HepG2 (cell line): ENCODE data around the gene AJM1. TPM values are rescaled to one million over a fixed set of nuclear protein-coding genes. Genes with fewer than 3 reads are reported as not detected.
A peak's percentile ranks its signal among the peaks of the same experiment; 100 is the strongest.

Source experiments
- ATAC-seq: fragments of 200-7000 bp; cut with Tn5 transposase; 3 replicates; pipeline ENCODE4 v1.9.1; 2020; ENCODE audit warnings: mild to moderate bottlenecking, moderate library complexity
- BruUV-seq: library from RNA; stranded (reverse); fragments of 400-500 nt; replicated peaks from 2 replicates; lab custom pipeline; 2021; lab: Mats Ljungman, UMichigan
- CTCF ChIA-PET: fragments of 300-600 bp; formaldehyde crosslinking; extraction: SDS; loops from one replicate; lab custom pipeline; 2021; ENCODE audit warnings: low total read pairs, inconsistent platforms, low intra/inter-chr PET ratio; lab: Yijun Ruan, JAX
- POLR2A ChIA-PET: fragments of 350-600 bp; sonication (Branson Sonifier 250); formaldehyde crosslinking; loops from one replicate; lab custom pipeline; 2020; ENCODE audit warnings: antibody characterized with exemption, inconsistent platforms; lab: Yijun Ruan, JAX
- DNase-seq: peaks from one replicate; pipeline ENCODE4 v3.0.0-alpha.2; 2015; ENCODE audit warnings: low spot score
- FAIRE-seq: peaks from 3 replicates; lab custom pipeline; 2011; peaks lifted over from hg19 to GRCh38; lab: Jason Lieb, UNC
- H2AFZ ChIP-seq: one replicate; pipeline ENCODE4 v1.6.1; 2011; ENCODE audit warnings: low read length, inconsistent platforms
- H3K27ac ChIP-seq: fragments of 300-600 bp; 3 replicates; pipeline ENCODE4 v1.8.0; 2011; ENCODE audit warnings: mixed run types, mild to moderate bottlenecking, mixed read lengths, low read length, inconsistent platforms; ENCODE audit not compliant: insufficient read depth; ENCODE audit errors: extremely low read length
- H3K27me3 ChIP-seq, 2 experiments: fragments of 200-600 bp in 1 of 2; 2 replicates in 1 of 2; 3 replicates in 1 of 2; pipeline versions ENCODE4 v1.6.0 to v1.8.0; 2011; ENCODE audit warnings: low read length in 2 of 2, mild to moderate bottlenecking in 2 of 2, moderate library complexity in 2 of 2, inconsistent platforms in 1 of 2; ENCODE audit not compliant: insufficient read depth in 2 of 2, control insufficient read depth in 1 of 2
- H3K36me3 ChIP-seq, 2 experiments: fragments of 200-600 bp in 1 of 2; replicated peaks in 1 of 2; 2 replicates in 1 of 2; 3 replicates in 1 of 2; pipeline versions ENCODE4 v1.5.1 to v1.8.0; 2011; ENCODE audit warnings: low read length in 2 of 2, inconsistent platforms in 1 of 2; ENCODE audit not compliant: insufficient read depth in 2 of 2, control insufficient read depth in 1 of 2
- H3K4me1 ChIP-seq: 2 replicates; pipeline ENCODE4 v1.5.1; 2012; ENCODE audit warnings: low read length, inconsistent platforms; ENCODE audit not compliant: insufficient read depth
- H3K4me2 ChIP-seq: 2 replicates; pipeline ENCODE4 v1.6.0; 2011; ENCODE audit warnings: low read depth, low read length, inconsistent platforms
- H3K4me3 ChIP-seq, 3 experiments: fragments of 200-600 bp in 1 of 3; sonication (generic), shearing (Covaris generic) in 1 of 3; replicated peaks in 1 of 3; 2 replicates each; pipeline ENCODE4 v1.5.1; 2011 to 2016; ENCODE audit warnings: low read length in 3 of 3, inconsistent platforms in 2 of 3, low read depth in 2 of 3, mild to moderate bottlenecking in 2 of 3, control low read depth in 1 of 3, mixed read lengths in 1 of 3; ENCODE audit not compliant: insufficient read depth in 1 of 3
- H3K79me2 ChIP-seq: one replicate; pipeline ENCODE4 v1.6.1; 2011; ENCODE audit warnings: low read length, inconsistent platforms; ENCODE audit not compliant: insufficient read depth
- H3K9ac ChIP-seq: 2 replicates; pipeline ENCODE4 v1.6.0; 2011; ENCODE audit warnings: mild to moderate bottlenecking, low read depth, low read length, inconsistent platforms; ENCODE audit not compliant: insufficient read depth
- H3K9me3 ChIP-seq: 2 replicates; pipeline ENCODE4 v1.5.1; 2012; ENCODE audit warnings: mild to moderate bottlenecking, low read length
- H4K20me1 ChIP-seq: 2 replicates; pipeline ENCODE4 v1.6.0; 2011; ENCODE audit warnings: inconsistent platforms, mild to moderate bottlenecking, low read length, moderate library complexity; ENCODE audit not compliant: insufficient read depth
- ATF1 ChIP-seq: IDR thresholded peaks from 2 replicates; pipeline ENCODE4 v1.6.1; 2016; ENCODE audit warnings: mild to moderate bottlenecking, control low read depth
- CREBL2 ChIP-seq: sonication (generic); formaldehyde crosslinking; IDR thresholded peaks from 2 replicates; pipeline ENCODE4 v1.8.1; 2023; ENCODE audit warnings: missing genetic modification reagents, mild to moderate bottlenecking, borderline replicate concordance
- DZIP1 ChIP-seq: sonication (generic); formaldehyde crosslinking; IDR thresholded peaks from 2 replicates; pipeline ENCODE4 v1.5.0; 2020; ENCODE audit warnings: mild to moderate bottlenecking, missing genetic modification reagents
- HDAC6 ChIP-seq: fragments of 200-600 bp; sonication (generic); IDR thresholded peaks from 2 replicates; pipeline ENCODE4 v1.7.0; 2017; ENCODE audit warnings: mild to moderate bottlenecking, antibody characterized with exemption, low read length, low read depth
- HNF4G ChIP-seq, 2 experiments: sonication (generic) in 1 of 2; formaldehyde crosslinking in 1 of 2; IDR thresholded peaks; 2 replicates each; pipeline versions ENCODE4 v1.4.0 to v1.6.1; 2011 to 2020; ENCODE audit warnings: borderline replicate concordance in 2 of 2, low read depth in 2 of 2, mild to moderate bottlenecking in 2 of 2, low read length in 1 of 2, missing genetic modification reagents in 1 of 2, moderate library complexity in 1 of 2
- HNRNPK ChIP-seq: fragments of 200-400 bp; formaldehyde crosslinking; IDR thresholded peaks from 2 replicates; pipeline ENCODE4 v1.6.1; 2018; ENCODE audit warnings: low read length, low read depth, moderate library complexity, mild to moderate bottlenecking; ENCODE audit not compliant: poor library complexity, severe bottlenecking
- KMT2B ChIP-seq: IDR thresholded peaks from 2 replicates; pipeline ENCODE4 v1.6.1; 2016; ENCODE audit warnings: missing genetic modification reagents, missing compliant biosample characterization
- MED1 ChIP-seq: sonication (generic); formaldehyde crosslinking; IDR thresholded peaks from 2 replicates; pipeline ENCODE4 v1.4.0; 2020; ENCODE audit warnings: missing genetic modification reagents
- PAXIP1 ChIP-seq: sonication (generic); formaldehyde crosslinking; conservative IDR thresholded peaks from 2 replicates; pipeline ENCODE4 v1.4.0; 2020; ENCODE audit warnings: mild to moderate bottlenecking, missing genetic modification reagents, moderate library complexity
- PHF8 ChIP-seq: sonication (generic); formaldehyde crosslinking; IDR thresholded peaks from 2 replicates; pipeline ENCODE4 v1.5.0; 2020; ENCODE audit warnings: missing genetic modification reagents
- RCOR2 ChIP-seq: IDR thresholded peaks from 2 replicates; pipeline ENCODE4 v1.6.1; 2016; ENCODE audit warnings: missing biosample characterization, missing genetic modification reagents
- SIN3A ChIP-seq: IDR thresholded peaks from 2 replicates; pipeline ENCODE4 v1.6.1; 2011; ENCODE audit warnings: low read depth, mild to moderate bottlenecking, control low read depth, low read length, borderline replicate concordance
- SNRNP70 ChIP-seq: fragments of 200-400 bp; formaldehyde crosslinking; IDR thresholded peaks from 2 replicates; pipeline ENCODE4 v1.6.1; 2017; ENCODE audit warnings: mild to moderate bottlenecking, low read depth, low read length, moderate library complexity
- THAP7 ChIP-seq: sonication (generic); formaldehyde crosslinking; IDR thresholded peaks from 2 replicates; pipeline ENCODE4 v1.8.1; 2023; ENCODE audit warnings: mild to moderate bottlenecking, missing genetic modification reagents
- ZNF160 ChIP-seq: sonication (generic); formaldehyde crosslinking; IDR thresholded peaks from 2 replicates; pipeline ENCODE4 v1.8.0; 2022; ENCODE audit warnings: mild to moderate bottlenecking, inconsistent platforms, missing genetic modification reagents
- ZNF251 ChIP-seq: sonication (generic); formaldehyde crosslinking; IDR thresholded peaks from 2 replicates; pipeline ENCODE4 v1.9.0; 2021; ENCODE audit warnings: mild to moderate bottlenecking, missing genetic modification reagents
- ZNF549 ChIP-seq: sonication (generic); formaldehyde crosslinking; IDR thresholded peaks from 2 replicates; pipeline ENCODE4 v1.5.0; 2020; ENCODE audit warnings: missing genetic modification reagents
- ZNF839 ChIP-seq: sonication (generic); formaldehyde crosslinking; IDR thresholded peaks from 2 replicates; pipeline ENCODE4 v1.4.0; 2020; ENCODE audit warnings: missing genetic modification reagents, mild to moderate bottlenecking, borderline replicate concordance
- WGBS: methylation state at CpG from one replicate; pipeline ENCODE4 v1.1.6; 2017; ENCODE audit warnings: low lambda C conversion rate; 5-methylcytosine and 5-hydroxymethylcytosine counted together
- in situ Hi-C: cut with HindIII; loops from 2 replicates; pipeline ENCODE4 v1.10.0; 2017; ENCODE audit warnings: low pct_unique_long_range_greater_than_20kb; ENCODE audit not compliant: extremely low pct_ligation_motif_present
- intact Hi-C: fragments of 100-400 bp; cut with micrococcal nuclease; formaldehyde crosslinking; loops from one replicate; pipeline ENCODE4 v1.10.0; 2022; ENCODE audit not compliant: unreplicated experiment
- polyA plus RNA-seq, 8 experiments: library from polyadenylated mRNA; depleted of rRNA in 3 of 8; stranded (reverse) in 7 of 8; unstranded in 1 of 8; fragments of >200 nt; fragmentation: Illumina TruSeq in 4 of 8; extraction: Trizol in 4 of 8; gene quantifications; 2 replicates each; pipeline versions ENCODE4 v1.2.1 to v1.2.3, GENCODE V29; 2011 to 2016; ENCODE audit warnings: low read depth in 4 of 8, missing spikeins in 1 of 8, mixed read lengths in 1 of 8; ENCODE audit not compliant: insufficient read depth in 1 of 8
- total RNA-seq, 5 experiments: library from RNA; depleted of rRNA; stranded (reverse); fragments of >200 nt; fragmentation: Illumina TruSeq; extraction: Trizol; gene quantifications; 2 replicates each; pipeline ENCODE4 v1.2.3, GENCODE V29; 2016; ENCODE audit warnings: low read depth in 1 of 5

The AJM1 gene
- total and polyA plus RNA-seq, 2 of the 13 experiments (the other 11 are each of a cell fraction or from before 2014, with no cell fraction given), result 1.1 to 1.2 TPM

- H3K79me2 ChIP-seq, result peaks cover 35% of the 10 kb centered on the region
- ATAC-seq (peak; percentile 3), FAIRE-seq (no peak), DNase-seq (no peak)
- no TSS peak for BruUV-seq
- H3K9ac ChIP-seq, result peak overlapping the region; percentile 70
- in situ Hi-C loops (no loop called here), intact Hi-C loops (no loop called here)
- peak overlapping the region; percentile 57 to 85 (median 75); a peak in 5 of 6 replicates for H3K4me3 ChIP-seq
- H3K4me2 ChIP-seq, result peak overlapping the region; percentile 90
- ChIA-PET POLR2A (interaction anchor here (0.7 to 2.8 kb wide), 5 partner anchors 8 to 255 kb away, joined by 3 to 35 read pairs (median 8); partner anchors contain the start of genes CLIC3, ENTPD2, RABL6 and TMEM141), CTCF (no interaction called here)
- 5% methylated on average over 4 of the region's 6 CpGs for WGBS
- H3K27me3 ChIP-seq, result no peaks in the 10 kb centered on the region
- H3K4me1 ChIP-seq, result peaks cover 75% of the 10 kb centered on the region
- no peak overlapping the region for H2AFZ ChIP-seq
- no peaks in the 10 kb centered on the region for H3K9me3 ChIP-seq
- H3K36me3 ChIP-seq, result peaks cover 0 to 1% of the 10 kb centered on the region in 2 experiments; a peak in 1 of 5 replicates
- no peaks in the 10 kb centered on the region; the same call in none of the 2 replicates for H4K20me1 ChIP-seq
- H3K27ac ChIP-seq, result peak overlapping the region; percentile 84
- no peak; the same call in 1 of the 2 replicates for TF ChIP-seq ZNF160 (CRISPR knock-in tag)
- no peak for TF ChIP-seq ZNF839
- TF ChIP-seq CREBL2 (CRISPR knock-in tag), result no peak
- no peak for TF ChIP-seq ZNF251 (CRISPR knock-in tag)
- TF ChIP-seq HDAC6, result no peak
- no peak for TF ChIP-seq SNRNP70
- TF ChIP-seq PAXIP1, result no peak
- no peak; the same call in 1 of the 2 replicates for TF ChIP-seq KMT2B
- no peak for TF ChIP-seq DZIP1
- no peak for TF ChIP-seq THAP7
- TF ChIP-seq HNRNPK, result no peak
- no peak for TF ChIP-seq RCOR2
- no peak for TF ChIP-seq HNF4G (IDR thresholded peaks at IDR 0.05; ENCODE audit: borderline replicate concordance, low read depth, low read length)
- TF ChIP-seq HNF4G (CRISPR knock-in tag; IDR thresholded peaks at IDR 0.05; ENCODE audit: borderline replicate concordance, low read depth), result 0 out of 2 replicates have a peak, but pooled peaks have one; percentile 2
- TF ChIP-seq PHF8, result no peak
- TF ChIP-seq ATF1 (CRISPR knock-in tag), result peak; percentile 41; the same call in 1 of the 2 replicates
- no peak for TF ChIP-seq ZNF549
- TF ChIP-seq MED1 (CRISPR knock-in tag), result no peak
- peak; percentile 29; the same call in 1 of the 2 replicates for TF ChIP-seq SIN3A
Observed at GRCh38 chr9:136798708-136799078, 43.6 kb upstream of the AJM1 start.
